HFF-Myc (cell line): Measurements from ENCODE around the gene MIPOL1.

ENCODE experiments used
- DNase-seq: peaks from one replicate; pipeline ENCODE4 v3.0.0-alpha.2; 2011; ENCODE audit warnings: low read depth; ENCODE audit errors: extremely low read depth
- H3K4me3 ChIP-seq: replicated peaks from 2 replicates; pipeline ENCODE4 v1.5.1; 2011; ENCODE audit warnings: low read depth, mild to moderate bottlenecking, control low read depth, low read length
- TF ChIP-seq, protein P1 (sequence below): IDR thresholded peaks from 2 replicates; pipeline ENCODE4 v1.5.1; 2012; ENCODE audit warnings: mild to moderate bottlenecking, low read depth, low read length, control low read depth; ENCODE audit errors: missing control alignments

The MIPOL1 gene

DNA sequence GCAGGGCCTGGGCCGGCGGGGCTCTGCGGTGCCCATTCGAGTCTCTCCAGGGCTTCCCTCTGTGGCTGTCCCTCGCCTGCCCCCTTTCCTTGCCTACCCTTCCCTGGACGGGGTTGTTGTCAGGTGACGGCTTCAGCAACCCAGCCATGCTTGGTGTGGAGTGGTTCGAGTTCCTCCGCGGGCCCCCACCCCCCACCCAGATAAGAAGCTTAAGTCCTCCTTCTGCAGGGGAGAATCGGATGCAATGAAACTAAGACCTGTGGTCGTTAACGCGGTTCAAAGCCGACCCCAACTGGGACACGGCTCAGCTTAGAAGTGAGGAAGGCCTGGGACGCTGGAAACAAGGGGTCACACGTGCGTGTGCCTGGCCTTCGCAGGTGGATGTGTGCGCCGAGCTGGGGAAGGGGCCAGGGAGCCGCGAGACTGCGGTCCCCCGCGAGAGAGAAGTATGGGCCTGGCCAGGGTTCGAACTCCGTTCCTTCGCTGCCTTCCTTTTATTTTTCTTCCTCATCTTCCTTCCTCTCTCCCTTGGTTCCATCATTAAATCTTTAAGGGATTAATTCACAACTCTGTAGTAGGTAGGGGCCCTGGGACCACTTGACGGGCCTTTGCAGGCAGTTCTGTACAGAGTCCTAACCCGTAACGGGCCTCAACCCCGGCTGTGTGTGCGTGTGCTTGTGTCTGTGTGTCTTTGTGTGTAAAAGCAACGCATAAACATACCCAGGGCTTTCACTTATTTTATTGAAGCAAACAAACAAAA is 401.2 kb downstream of the MIPOL1 start:
- TF ChIP-seq, protein P1, sequence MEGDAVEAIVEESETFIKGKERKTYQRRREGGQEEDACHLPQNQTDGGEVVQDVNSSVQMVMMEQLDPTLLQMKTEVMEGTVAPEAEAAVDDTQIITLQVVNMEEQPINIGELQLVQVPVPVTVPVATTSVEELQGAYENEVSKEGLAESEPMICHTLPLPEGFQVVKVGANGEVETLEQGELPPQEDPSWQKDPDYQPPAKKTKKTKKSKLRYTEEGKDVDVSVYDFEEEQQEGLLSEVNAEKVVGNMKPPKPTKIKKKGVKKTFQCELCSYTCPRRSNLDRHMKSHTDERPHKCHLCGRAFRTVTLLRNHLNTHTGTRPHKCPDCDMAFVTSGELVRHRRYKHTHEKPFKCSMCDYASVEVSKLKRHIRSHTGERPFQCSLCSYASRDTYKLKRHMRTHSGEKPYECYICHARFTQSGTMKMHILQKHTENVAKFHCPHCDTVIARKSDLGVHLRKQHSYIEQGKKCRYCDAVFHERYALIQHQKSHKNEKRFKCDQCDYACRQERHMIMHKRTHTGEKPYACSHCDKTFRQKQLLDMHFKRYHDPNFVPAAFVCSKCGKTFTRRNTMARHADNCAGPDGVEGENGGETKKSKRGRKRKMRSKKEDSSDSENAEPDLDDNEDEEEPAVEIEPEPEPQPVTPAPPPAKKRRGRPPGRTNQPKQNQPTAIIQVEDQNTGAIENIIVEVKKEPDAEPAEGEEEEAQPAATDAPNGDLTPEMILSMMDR = no peak
- no peak for DNase-seq
- 0 out of 2 replicates have a peak overlapping the region, but pooled peaks have one; percentile 16 for H3K4me3 ChIP-seq

- H3K4me3 ChIP-seq = no peak overlapping the region
- TF ChIP-seq, protein P1 = no peak
- DNase-seq = no peak
Observed at GRCh38 chr14:37599507-37600368, 402.0 kb downstream of the MIPOL1 start.

DNA sequence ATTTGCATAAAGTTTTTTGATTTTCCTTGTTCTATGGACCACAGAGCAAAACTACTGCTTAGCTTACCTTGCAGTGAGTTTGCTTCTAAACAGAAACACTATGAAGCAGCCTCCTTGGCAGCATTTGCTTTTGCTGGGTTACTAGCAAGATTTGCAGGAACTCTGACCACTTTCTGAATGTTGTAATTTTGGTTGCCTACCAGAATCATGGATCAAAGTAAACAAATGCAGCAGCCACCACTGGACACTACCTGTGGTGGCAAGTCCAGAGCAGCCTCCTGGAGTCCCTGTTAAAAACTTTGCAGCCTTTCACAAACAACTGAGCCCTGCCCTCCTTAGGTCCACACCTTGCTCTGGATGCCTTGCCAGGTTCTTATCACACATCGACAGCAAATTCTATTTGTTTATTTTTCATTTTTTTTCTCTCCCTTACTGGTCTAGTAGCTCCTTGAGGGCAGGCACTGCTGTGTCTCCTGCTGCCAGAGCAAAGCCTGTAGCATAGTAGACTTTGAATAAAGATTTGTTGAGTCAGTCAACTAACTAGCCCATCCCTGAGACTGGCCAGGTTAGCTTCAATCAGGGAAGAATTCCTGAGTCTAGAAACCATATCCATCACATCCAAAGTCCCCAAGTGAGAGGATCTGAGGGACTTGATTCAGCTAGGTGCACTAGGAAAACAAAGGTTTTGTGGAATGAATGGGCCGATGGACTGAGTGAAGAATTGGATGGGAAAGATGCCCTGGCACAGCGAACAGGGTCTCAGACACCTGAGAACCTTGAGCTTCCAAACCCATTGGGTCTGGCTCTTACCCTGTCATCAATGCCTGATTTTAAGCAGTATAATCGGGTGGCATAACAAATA is 403.4 kb downstream of the MIPOL1 start:
- DNase-seq = no peak
- TF ChIP-seq, protein P1 = no peak
- no peak overlapping the region for H3K4me3 ChIP-seq

- H3K4me3 ChIP-seq = no peak overlapping the region
- TF ChIP-seq, protein P1 = no peak
- DNase-seq = no peak
Observed at GRCh38 chr14:37601865-37602264, 404.1 kb downstream of the MIPOL1 start.
